Measurements from ENCODE around the gene ZCCHC17.
"Not testable (repeated sequence)": the region's sequence is repeated elsewhere in the genome, so short reads cannot be mapped to it uniquely, and the experiment has no call there.

Gene ZCCHC17, protein sequence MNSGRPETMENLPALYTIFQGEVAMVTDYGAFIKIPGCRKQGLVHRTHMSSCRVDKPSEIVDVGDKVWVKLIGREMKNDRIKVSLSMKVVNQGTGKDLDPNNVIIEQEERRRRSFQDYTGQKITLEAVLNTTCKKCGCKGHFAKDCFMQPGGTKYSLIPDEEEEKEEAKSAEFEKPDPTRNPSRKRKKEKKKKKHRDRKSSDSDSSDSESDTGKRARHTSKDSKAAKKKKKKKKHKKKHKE

DNA sequence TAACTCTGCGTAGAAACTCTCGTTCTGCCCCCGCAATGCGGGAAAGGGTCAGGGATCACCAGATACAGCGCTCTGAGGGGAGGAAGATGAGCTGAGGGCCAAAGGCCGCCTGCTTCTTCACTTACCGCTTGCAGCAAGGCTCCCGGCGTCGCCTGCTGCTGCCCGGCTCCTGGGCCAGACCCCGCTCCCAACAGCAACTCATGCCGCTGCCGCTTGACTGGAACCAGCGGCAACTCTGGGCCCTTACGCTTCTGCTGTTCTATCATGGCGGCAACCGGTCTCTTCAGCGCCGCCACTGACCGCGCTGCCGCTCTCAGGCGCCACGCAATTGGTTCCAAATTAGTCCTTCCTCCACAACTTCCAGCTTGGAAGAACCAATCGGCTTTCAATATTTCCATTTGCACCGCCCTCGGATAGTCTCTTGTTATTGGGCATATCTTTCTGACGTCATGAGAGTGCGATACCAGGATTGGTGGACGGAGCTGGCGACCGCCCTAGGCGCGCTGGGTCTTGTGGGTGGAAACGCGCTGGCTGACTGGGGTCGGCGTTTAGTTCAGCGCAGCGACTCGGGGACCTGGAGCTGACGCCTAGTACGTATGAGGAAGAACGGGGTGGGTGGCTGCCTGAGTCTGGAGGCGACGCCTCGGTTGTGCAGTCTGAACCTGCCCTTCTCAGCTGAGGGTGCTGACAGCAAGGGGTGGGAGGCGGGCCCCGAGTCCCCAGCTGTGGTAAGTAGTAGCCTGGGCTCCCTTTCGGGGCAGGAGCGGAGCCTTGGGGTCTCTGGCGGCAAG lies at the start of gene ZCCHC17, which contains the start of gene SNRNP40:
Gene ZCCHC17, plus strand, starts transcription at position 547 of the 791 bp plus-strand sequence. CDS start 13,067 bp downstream, outside the sequence.
Gene SNRNP40, minus strand, starts transcription at position 303 of the 791 bp plus-strand sequence. Its CDS starts 37 bp downstream, at position 266.
- peak; percentile 100 for DNase-seq

DNA sequence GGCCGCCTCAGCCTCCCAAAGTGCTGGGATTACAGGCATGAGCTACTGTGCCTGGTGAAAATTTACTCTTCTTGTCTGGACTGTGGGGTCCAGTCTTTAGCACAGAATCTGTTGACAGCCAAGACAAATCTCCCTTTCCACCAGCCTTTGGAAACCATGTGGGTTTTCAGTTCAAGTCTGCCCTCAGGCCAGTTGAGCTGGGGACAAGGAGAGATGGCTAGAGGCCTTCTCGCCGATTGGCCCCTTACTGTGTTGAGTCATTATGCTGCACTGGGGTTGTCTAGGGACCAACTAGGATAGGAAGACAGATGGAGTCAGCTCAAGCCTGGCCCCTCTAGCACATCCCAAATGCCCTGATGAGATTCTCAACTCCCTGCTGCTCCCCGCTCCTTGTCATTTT lies 48.6 kb upstream of the ZCCHC17 start:
- DNase-seq = no peak

DNA sequence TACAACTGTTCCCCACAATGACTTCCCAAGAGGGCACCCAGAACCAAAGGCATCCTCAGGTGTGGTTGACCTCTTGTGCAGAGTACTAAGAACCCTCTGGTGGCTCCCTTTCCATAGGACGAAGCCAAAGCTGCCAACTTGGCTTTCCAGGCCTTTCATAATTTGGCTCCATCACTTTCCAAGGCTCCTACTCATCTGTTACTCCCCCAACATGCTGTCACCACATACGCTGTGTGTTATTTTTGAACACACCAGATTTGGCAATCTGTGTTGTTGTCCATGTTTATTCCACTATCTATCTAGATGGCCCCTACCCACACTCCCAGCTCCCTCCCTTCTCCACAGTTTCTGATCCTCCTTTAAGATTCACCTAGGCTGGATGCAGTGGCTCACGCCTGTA lies 47.0 kb upstream of the ZCCHC17 start:
- DNase-seq = no peak

DNA sequence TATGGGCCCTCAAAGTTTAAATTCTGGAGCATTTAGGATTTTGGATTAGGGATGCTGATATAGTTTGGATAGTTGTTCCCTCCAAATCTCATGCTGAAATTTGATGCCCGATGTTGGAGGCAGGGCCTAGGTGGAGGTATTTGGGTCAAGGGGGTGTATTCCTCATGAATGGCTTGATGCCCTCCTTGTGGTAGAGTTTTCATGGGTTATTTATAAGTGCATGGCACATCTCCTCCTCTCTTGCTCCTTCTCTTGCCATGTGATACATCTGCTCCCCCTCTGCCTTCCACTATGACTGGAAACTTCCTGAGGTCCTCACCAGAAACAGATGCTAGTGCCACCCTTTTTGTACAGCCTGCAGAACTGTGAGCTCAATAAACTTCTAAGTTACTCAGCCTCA lies 39.6 kb upstream of the ZCCHC17 start:
- DNase-seq = no peak

DNA sequence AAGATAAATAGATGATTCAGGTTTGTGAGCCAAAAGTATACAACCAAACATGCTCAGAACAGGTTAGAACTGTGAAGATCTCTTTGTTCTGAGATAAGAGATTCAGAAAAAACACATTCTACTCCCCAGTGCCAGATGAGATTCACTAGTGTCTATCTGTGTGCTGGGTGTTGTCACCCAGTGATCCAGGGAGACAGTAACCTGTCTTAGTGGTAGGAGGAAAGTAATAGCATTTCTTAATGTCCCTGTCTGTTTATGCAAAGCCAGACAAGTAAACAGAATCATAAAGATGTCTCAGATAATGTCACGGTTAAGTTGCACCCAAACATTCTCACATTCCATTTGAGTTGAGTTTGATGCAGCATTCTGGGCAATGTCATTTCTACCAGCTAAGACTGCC lies 38.3 kb upstream of the ZCCHC17 start:
- no peak for DNase-seq

DNA sequence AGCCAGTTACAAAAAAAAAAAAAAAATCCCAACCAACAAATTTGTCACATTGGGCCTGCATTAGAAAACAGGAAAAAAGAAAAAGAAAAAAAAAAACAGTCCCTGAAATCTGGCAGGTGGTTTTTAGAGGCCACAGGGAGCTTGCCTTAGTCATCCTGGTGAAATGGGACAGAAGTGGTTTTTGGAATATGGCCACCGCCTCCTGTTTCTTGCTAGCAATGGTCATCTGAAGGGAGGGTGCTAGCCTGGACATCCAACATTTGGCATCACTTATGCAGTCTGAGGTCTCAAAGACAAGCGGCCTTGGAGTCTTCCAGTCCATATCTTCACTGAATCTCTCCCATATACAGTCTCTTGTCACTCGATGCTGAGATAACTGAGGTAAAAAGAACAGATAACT lies 37.1 kb upstream of the ZCCHC17 start:
- DNase-seq = no peak

DNA sequence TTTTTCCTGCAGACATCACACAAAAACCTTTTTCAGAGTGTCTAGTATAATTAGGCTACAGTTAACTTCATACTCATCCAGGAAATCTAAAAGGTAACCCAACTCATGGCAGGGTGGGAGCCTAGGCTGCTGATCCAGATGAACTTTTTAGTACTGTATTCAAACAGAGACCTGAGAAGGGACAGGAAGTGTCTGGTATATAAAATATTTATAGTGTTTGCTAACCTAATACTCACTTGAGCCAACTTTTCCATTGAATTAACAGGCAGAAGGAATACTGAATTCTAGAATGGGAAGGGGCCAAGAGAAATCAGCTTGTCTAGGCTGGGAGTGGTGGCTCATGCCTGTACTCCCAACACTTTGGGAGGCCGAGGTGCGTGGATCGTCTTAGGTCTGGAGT lies 34.9 kb upstream of the ZCCHC17 start:
- DNase-seq = no peak

DNA sequence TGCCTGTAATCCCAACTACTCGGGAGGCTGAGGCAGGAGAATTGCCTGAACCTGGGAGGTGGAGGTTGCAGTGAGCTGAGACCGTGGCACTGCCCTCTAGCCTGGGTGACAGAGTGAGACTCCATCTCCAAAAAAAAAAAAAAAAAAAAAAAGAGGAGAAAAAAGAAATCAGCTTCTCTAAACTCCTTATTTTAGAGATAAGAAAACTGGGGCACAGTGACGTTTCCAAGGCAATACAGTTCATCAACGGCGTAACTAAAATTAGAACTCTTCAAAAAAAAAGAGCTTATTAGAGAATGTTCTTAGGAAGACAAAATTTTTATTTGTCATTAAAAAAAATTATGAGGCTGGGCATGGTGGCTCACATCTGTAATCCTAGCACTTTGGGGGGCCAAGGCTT lies 34.4 kb upstream of the ZCCHC17 start:
- DNase-seq = not testable (repeated sequence)

DNA sequence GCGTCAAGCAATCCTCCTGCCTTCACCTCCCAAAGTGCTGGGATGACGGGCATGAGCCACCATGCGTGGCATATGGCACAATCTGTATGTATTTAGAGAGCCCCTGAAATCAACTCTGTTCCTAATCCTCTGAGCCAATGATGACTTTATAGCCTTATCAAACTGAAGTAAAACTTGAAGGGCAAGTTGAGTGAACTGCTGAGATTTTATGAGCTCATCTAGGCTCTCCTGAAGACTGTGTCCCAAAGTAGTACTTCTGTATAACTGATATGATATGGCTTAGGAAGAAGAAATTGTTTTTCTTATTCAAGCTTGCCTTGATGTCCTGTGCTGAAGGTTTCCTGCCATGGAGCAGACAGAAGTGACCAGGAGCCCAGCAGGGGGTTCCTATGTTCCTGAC lies 33.4 kb upstream of the ZCCHC17 start:
- no peak for DNase-seq

DNA sequence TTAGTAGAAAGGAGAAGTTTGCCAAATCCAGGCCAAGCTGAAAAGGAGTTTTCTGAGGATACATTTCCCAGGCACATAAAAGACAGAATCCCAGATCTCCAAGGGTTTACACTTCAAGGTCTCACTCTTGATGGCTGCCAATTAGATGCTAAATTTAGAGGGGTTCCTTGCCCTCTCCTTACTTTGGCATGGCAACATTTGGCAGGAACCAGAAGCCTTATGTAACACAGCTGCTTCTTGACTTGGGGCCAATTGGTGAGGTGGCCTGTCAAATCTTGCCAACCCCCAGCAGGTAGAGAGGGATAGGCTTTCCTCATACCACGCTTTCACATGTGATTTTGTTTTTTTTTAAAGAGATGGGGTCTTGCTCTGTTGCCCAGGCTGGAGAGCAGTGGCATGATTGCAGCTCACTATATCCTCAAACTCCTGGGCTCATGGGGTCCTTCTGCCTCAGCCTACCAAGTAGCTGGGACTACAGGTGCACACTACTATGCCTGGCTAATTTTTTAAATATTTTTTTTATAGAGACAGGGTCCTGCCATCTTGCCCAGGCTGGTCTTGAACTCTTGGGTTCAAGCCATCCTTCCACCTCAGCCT lies 31.9 kb upstream of the ZCCHC17 start:
- no peak for DNase-seq

DNA sequence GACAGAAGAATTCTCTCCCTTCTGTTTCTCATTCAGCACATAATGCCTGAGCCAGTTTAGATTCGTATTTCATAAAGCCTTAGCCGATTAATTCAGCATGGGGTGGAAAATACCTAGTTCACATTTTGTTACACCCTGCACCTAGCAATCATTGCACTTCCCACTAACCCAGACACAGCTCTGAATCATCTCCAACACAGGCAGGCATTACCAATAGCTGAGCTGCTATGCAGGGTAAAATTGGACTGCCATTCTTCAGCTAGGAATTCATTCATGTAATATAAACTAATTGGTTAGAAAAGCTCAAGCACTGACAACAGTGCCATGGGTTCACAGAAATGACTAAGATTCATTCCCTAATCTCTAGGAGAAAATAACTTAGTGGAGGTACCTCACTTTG lies 30.3 kb upstream of the ZCCHC17 start:
- DNase-seq = no peak

DNA sequence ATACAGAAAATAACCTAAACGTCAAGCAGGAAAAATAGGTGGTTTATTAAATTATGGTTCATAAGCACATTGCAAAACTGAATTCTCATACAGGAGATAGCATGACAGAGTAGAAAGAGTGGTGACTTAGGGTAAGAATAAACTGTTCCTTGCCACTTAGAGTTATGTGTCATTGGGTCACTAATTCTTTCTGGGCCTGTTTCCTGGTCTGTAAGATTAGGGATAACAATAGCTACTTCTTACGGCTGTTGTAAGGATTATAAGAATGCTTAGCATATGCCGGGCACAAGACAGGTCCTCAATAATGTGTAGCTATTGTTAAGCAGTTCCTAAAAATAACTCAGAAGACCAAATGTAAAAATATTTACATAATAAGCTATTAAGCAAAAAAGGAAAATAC lies 24.5 kb upstream of the ZCCHC17 start:
- no peak for DNase-seq

DNA sequence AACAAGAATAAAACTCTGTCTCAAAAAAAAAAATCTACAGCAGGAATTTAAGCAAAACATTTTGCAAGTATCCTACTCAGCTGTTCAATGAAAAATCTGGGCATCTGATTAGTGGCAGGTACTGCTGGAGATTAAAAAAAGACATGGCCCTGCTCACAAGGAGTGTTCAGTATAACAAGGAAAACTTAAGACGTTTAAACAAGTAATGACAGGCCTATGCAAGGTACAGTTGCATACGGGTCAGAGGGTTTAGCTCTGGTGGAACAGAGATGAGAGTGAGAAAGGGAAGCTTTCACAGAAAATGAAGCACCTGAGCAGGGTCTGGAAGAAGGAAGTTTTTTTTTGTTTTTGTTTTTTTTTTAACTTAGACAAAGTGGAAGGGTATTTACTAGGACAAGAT lies 23.2 kb upstream of the ZCCHC17 start:
- no peak for DNase-seq

DNA sequence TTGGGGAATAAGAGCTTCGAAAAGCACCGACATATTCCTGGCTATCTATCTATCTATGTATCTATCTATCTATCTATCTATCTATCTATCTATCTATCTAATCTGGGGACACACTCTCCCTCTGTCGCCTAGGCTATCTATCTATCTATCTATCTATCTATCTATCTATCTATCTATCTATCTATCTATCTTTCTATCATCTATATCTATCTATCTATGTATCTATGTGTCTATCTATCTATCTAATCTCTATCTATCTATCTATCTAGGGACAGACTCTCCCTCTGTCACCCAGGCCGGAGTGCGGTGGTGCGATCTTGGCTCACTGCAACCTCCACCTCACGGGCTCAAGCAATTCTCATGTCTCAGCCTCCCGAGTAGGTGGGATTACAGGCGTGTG lies 14.4 kb upstream of the ZCCHC17 start:
- DNase-seq = not testable (repeated sequence)

DNA sequence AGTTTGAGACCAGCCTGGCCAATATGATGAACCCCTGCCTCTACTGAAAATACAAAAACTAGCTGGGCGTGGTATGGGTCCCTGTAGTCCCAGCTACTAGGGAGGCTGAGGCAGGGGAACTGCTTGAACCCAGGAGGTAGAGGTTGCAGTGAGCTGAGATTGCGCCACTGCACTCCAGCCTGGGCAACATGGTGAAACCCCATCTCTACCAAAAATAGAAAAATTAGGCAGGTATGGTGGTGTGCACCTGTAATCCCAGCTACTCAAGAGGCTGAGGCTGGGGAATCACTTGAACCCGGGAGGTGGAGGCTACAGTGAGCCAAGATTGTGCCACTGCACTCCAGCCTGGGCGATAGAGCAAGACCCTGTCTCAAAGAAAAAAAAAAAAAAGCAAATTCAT lies 9.0 kb upstream of the ZCCHC17 start:
- DNase-seq = not testable (repeated sequence)

DNA sequence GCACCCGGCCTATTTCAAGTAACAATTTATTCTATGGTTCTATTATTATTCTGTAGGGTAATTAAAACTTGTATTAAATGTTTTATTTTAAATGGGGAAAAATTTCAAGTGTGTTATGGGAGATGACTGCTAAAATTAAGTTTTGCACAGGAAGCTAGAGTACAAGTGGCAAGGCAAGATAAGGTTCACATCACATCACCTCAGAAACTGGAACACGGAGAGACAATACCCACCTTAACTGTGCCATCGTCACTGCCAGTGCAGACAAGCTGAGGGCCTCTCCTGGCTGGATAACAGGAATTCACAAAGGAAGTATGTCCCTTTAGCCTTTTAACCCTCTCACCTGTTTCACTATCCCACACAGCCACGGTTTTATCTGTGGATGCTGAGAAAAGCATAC lies 7.8 kb upstream of the ZCCHC17 start:
- no peak for DNase-seq

DNA sequence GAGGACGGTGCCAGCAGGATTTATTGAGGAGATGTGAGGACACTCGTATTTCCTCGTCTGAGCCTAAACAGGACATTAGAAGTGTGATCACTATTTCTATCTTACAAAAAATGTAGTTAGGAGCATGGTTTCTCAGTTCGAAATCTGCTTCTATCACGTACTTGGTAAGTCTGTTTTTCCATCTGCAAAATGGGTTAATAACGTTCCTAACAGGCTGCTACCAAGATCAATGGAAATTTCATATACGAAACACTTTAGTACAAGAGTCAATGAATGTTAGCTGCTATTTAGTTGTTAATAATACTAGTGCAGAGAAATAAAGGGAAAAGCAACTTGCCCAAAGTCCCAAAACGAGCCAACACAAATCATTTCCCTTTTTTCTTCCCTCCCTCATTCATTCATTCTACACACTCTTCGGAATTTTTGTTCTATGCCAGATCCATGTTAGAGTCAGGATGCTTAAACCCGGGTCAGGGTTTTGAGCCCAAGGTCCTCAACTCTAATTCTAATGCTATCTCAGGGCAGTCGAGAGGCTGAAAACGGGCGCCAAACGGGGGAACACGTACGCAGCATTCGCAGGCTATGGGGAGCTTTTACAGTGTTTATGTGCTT lies 852 bp upstream of the ZCCHC17 start:
- no peak for DNase-seq

DNA sequence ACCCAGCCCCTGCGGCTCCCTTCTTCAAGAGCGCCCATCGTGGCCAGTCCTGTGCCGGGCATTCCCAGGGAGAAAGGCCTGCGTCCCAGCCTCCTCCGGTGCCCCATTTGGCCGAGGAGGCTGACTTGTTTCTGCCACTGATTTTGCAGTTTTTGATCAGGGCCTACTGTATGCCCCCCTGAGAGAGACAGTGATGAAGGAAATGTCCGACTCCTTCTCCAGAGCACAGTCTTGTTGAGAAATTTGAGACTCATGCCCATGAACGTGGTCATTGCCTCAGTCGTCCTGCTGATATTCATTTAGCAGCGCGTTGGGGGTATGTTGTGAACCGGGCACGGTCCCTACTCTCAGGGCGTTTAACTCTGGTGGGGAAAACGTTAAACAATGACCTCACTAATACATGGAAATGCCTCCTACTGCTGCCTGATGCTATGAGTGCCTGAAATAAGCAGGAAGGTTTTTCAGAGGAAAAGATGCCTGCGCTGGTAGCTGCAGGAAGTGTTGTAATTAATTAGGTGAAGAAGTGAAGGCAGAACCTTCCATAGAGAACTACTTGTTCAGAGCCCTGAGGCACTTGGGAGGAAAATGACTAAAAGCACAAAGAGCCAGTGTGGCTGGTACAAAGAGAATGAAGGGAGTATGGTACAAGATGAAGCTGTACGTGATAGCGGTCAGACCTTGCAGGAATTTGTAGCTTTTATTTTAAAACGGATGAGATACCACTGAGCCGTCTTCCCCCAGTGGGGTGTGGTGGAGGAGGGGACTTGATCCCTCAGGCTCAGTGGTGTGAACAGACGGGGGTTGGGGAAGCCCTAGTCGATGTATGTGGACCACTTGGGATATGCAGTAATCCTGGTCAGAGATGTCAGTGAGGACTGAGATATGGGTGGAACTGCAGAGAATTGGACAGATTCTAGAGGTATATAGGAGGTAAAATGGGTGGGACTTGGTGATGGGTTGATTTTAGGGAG lies 730 bp downstream of the ZCCHC17 start:
- DNase-seq = peak; percentile 11

DNA sequence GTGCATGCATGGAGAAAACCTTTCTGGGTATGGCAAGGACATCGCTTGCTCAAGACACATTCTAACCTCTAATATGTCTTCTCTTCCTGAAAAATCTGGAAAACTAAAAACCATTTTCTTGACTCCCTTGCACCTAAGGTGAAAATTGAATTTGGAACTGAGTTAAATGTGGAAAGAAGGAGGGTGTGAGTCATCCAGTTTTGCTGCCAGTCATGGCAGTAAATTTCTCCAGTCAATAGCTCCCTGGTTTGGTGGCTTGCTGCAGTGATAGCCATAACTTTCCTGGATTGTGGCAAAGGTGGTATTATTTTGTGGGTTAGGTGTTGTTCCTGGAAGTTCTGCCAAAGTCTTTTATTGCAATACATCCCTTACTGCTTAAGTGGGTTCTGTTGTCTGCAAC lies 2.5 kb downstream of the ZCCHC17 start:
- no peak for DNase-seq

DNA sequence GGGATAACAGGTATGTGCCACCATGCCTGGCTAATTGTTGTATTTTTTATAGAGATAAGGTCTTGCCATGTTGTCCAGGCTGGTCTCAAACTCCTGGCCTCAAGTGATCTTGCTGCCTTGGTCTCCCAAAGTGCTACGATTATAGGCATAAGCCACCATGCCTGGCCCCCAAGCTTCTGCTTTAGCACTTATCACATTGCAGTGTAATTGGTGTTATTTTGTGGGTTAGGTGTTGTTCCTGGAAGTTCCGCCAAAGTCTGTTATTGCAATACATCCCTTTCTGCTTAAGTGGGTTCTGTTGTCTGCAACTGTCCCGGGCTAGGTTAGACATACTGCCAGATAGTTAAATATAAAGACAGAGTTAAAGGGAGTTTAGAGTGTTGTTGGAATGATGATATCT lies 3.4 kb downstream of the ZCCHC17 start:
- no peak for DNase-seq

DNA sequence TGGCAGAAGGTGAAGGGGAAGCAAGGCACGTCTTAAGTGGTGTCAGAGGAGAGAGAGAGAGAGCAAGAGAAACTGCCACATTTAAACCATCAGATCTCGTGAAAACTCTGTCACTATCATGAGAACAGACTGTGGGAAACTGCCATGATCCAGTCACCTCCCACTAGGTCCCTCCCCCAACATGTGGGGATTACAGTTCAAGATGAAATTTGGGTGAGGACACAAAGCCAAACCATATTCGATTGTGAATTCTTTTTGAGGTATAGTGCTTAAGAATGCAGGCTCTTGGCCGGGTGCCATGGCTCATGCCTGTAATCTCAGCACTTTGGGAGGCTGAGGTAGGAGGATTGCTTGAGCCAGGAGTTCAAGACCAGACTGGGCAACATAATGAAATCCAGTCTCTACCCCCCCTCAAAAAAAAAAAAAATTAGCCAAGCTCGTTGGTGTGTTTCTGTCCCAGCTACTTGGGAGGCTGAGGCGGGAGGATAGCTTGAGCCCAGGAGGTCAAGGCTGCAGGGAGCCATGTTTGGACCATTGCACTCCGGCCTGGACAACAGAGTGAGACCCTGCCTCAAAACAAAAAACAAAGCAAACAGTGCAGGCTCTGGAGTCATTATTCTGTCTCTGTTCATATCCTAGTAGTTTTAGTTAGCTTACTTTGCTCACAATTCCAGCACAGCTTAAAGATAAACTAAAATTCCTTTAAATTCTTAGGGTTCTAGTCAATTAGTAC lies 6.0 kb downstream of the ZCCHC17 start:
- DNase-seq = no peak

DNA sequence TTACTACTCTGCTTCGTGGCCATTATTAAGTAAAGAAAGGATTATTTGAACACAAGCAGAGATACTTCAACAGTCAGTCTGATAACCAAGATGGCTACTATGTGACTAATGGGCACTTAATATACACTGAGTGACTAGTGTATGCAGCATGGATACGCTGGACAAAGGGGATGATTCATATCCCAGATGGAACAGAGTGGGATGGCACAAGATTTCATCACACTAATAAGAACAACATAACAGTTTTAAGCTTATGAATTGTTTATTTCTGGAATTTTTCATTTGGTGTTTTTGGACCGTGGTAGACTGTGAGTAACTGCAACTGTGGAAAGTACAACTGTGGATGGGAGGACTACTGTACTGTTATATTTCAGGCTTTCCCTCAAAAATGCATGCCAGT lies 9.4 kb downstream of the ZCCHC17 start:
- no peak for DNase-seq

All from NCI-H1105 treated with DMSO at 0.1 percent for 48 hours (cell line).